GM18867 (cell line): Measurements from ENCODE around the gene IL2RG.
A peak's percentile ranks its signal among the peaks of the same experiment; 100 is the strongest.

Experiments used
- ATAC-seq: cut with Tn5 transposase; IDR thresholded peaks from one replicate; pipeline ENCODE4 v1.9.1; 2021; ENCODE audit warnings: mild to moderate bottlenecking, moderate library complexity; ENCODE audit not compliant: unreplicated experiment

IL2RG gene

DNA sequence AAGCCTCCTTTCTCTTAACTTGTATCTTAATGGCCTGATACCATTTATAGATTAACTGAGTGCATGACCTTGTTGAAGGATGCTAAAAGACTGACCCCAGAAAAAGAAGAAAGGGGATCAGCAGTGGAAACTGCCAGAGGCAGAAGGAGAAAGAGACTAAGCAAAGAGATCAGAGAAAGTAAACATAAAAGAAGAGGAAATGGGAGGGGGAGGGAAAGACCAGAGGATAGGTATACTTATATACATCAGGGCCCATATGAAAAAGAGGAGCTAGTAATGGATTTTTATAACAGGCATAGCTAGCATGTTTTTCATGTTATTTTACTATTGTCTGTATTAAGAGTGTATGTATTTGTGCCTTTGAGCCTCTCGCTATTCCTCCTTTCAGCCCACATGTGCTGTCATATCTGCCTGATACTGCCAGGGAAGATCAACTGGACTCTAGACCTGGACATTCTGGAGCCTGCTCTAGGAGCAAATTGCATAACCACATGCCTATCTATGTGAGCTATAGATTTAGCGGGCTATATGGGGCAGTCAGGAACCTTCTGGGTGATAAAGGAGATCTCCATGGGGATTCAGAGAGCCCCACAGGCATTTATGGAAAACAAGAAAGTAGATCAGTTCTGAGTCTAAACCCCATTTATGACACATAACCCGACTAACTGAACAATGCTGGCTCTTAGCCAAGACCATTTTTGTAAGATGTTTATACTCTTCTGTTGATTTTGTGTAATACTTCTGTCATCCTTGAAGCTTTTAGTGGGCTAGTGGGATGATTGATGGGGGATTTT is 29.9 kb downstream of the IL2RG start:
- ATAC-seq, result no peak

DNA sequence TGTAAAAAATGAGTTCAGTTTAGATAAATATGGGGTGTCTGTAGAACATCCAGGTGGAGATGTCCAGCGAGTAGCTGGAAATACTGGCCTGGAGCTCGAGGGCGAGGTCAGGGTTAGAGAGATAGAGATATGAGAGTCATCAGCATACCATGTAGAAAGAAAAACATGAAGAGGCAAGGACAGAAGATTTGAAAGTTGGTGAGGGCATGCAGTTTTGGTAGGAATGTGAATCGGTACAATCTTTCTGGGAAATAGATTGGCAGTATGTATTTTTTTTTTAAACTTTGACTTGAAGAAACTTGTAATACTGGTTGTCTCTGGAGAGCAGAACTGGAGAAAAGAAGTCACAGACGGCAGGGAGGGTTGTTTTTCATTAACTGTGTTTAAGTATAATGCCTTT is 40.8 kb downstream of the IL2RG start:
- ATAC-seq, result no peak

DNA sequence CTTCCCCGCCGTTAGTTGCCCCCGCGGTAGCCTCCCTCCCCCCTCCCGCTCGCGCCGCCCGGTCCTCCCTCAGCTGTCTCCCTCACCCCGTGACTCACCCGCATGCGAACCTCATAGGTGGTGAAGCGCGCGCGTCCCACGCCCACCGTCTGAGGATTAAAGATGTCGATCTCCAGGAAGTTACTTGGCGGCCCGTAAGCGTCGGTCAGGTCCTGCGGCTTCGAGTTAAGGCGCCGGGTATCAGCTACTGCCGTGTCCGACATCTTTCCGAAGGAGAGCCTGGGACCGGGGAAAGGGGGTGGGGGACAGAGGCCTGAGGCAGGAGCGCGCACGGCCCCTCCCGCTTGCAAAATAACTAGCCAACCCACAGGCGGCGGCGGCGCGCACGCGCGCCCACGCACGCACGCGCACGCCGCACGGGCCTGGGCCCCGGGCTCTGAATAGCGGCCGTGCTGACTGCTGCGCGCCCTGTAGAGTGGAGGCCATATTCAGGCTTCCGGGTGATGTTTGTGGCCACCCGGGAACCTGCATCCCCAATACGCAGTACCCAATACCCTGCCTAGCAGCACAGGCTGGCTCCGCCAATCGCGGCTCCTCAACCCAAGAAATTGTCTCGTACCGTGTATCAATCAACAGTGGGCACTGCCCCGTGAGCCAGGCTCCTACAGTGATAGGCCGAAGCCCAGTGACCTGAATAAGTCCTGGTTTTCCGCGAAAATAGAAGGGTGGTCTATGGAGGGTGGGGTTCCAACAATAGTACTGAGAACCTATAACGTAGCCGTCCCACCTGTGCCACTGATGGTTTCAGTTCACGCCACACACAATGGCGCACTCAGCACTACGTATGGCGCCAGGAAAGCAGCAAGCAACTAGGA is 43.1 kb downstream of the IL2RG start, which contains the start of gene SNX12:
Gene SNX12 (minus strand): TSS at position 291 of the 875 bp plus-strand sequence. CDS start 28 bp downstream, at position 263.
- ATAC-seq, result peak; percentile 93

DNA sequence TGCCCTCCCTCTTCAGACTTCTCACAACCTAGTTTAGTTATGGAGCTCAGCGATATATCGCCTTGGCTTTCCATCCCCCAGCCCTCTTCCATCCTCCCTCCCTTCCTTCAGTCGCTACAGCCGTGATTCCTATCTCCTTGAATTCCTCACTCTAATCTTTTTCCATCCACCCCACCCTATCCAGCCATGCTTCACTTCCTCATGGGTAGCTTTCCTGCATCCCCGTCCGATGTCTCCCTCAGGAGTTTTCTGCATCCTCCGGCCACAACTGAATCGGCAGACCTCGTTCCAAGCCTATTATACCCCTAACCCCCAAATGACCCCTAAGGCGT is 43.7 kb downstream of the IL2RG start:
- peak; percentile 1 for ATAC-seq

DNA sequence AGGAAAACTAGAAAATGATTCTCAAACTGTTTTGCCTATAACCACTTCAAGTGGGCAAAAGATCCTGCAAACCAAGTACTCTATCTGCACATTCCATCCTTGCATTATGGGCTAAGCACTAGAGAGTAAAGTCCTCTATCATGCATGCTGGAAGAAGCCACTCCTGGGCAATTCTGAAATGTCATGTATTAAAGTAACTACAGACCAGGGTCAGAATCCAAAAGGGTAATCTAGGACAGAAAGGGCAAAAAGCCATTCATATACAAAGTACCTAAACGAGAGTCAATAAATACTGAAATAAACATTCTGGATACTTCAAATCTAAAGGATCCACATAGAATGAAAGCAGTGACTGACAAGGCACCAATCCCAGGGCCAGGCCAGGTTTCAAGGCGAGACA is 44.3 kb downstream of the IL2RG start:
- no peak for ATAC-seq

DNA sequence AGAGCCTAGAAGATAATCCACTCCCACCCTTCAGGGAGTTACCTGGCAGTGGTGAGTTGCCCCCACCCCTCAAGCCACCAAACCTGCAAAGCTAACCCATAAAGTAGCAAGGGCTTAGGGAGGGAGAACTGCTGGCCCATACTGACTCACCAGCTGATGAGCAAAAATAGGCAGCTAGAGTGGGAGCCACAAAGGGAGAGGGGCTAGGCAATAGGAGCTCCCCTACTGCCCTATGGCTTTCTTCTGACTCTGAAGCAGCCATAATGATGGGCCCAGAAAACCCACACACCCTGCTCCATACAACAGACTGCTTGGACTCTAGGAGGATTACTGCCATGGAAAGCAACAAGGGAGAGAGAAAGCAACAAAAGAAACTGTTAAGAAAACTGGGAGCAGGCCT is 51.2 kb downstream of the IL2RG start:
- ATAC-seq, result no peak

DNA sequence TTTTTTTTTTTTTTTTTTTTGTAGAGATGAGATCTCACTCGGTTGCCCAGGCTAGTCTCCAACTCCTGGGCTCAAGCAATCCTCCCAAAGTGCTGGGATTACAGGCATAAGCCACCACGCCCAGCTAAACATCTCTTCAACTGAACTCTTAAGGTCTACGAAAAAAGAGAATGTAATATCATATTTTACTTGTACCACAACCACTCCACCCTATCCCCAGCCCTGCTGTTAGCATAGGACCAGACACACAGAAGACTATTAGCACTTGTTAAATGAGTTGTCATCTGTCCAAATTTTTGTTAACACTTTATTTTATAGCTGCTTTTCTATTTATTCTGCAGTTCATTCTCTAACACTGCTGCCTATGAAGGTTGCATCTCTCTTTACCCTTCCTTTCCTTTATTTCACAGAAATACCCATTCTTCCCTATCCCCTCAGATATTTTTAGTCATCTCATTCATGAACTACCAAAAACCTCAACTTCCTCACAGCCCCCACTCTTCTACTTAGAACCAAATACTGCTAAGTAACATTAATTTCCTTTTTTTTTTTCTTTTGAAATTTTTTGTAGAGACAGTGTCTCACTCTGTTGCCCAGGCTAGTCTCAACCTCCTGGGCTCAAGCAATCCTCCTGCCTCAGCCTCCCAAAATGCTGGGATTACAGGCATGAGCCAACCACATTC is 53.4 kb downstream of the IL2RG start:
- ATAC-seq, result no peak
